GM12878 (cell line): ENCODE data around the gene EFCAB10. TPM values are rescaled to one million over a fixed set of nuclear protein-coding genes. Genes with fewer than 3 reads are reported as not detected.

Source experiments
- ATAC-seq: fragments of 200-7000 bp; cut with Tn5 transposase; 3 replicates; pipeline ENCODE4 v1.9.1; 2020; ENCODE audit warnings: mild to moderate bottlenecking, moderate library complexity
- BruUV-seq: library from RNA; stranded (reverse); fragments of 400-500 nt; replicated peaks from 2 replicates; lab custom pipeline; 2021; lab: Mats Ljungman, UMichigan
- CTCF ChIA-PET: fragments of 300-600 bp; sonication (Branson Sonifier 250); formaldehyde crosslinking; extraction: SDS; loops from one replicate; lab custom pipeline; 2021; ENCODE audit warnings: inconsistent platforms; lab: Yijun Ruan, JAX
- POLR2A ChIA-PET: fragments of 350-600 bp; formaldehyde crosslinking; extraction: SDS; loops from one replicate; lab custom pipeline; 2021; ENCODE audit warnings: inconsistent platforms; lab: Charles Lee
- RAD21 ChIA-PET: fragments of 300-600 bp; sonication (Branson Sonifier 250); formaldehyde crosslinking; loops from one replicate; lab custom pipeline; 2023; ENCODE audit warnings: antibody characterized with exemption; ENCODE audit not compliant: unreplicated experiment; lab: Charles Lee
- SMC1A ChIA-PET: fragments of 300-600 bp; sonication (Branson Sonifier 250); formaldehyde crosslinking; loops from one replicate; lab custom pipeline; 2023; ENCODE audit not compliant: unreplicated experiment, uncharacterized antibody; lab: Charles Lee
- DNase-seq: peaks from one replicate; pipeline ENCODE4 v3.0.0-alpha.2; 2011; ENCODE audit warnings: low read depth, low spot score
- FAIRE-seq: peaks from 3 replicates; lab custom pipeline; 2011; peaks lifted over from hg19 to GRCh38; lab: Jason Lieb, UNC
- H2AFZ ChIP-seq: 2 replicates; pipeline ENCODE4 v1.6.0; 2011; ENCODE audit warnings: low read depth, low read length, control low read depth; ENCODE audit not compliant: control insufficient read depth
- H3K27ac ChIP-seq: 2 replicates; pipeline ENCODE4 v1.5.1; 2011; ENCODE audit warnings: control low read depth; ENCODE audit not compliant: control insufficient read depth, insufficient read depth
- H3K27me3 ChIP-seq, 2 experiments: replicated peaks in 1 of 2; 2 replicates each; pipeline versions ENCODE4 v1.6.0 to v1.6.1; 2011; ENCODE audit warnings: low read length in 1 of 2; ENCODE audit not compliant: control insufficient read depth in 2 of 2, insufficient read depth in 2 of 2
- H3K36me3 ChIP-seq, 2 experiments: 2 replicates each; pipeline ENCODE4 v1.5.1; 2011; ENCODE audit warnings: low read length in 1 of 2; ENCODE audit not compliant: control insufficient read depth in 2 of 2, insufficient read depth in 2 of 2
- H3K4me1 ChIP-seq: 2 replicates; pipeline ENCODE4 v1.6.1; 2011; ENCODE audit warnings: mild to moderate bottlenecking, low read length, moderate library complexity, mixed read lengths; ENCODE audit not compliant: control insufficient read depth, insufficient read depth
- H3K4me2 ChIP-seq: 2 replicates; pipeline ENCODE4 v1.6.0; 2011; ENCODE audit warnings: control low read depth; ENCODE audit not compliant: control insufficient read depth, insufficient read depth
- H3K4me3 ChIP-seq: fragments of 200-600 bp; sonication (generic); 2 replicates; pipeline ENCODE4 v1.5.1; 2016
- H3K79me2 ChIP-seq: 2 replicates; pipeline ENCODE4 v1.6.0; 2011; ENCODE audit warnings: low read length; ENCODE audit not compliant: control insufficient read depth, insufficient read depth
- H3K9ac ChIP-seq: 2 replicates; pipeline ENCODE4 v1.8.0; 2011; ENCODE audit warnings: low read length, control low read depth, mixed read lengths; ENCODE audit not compliant: control insufficient read depth, insufficient read depth
- H3K9me3 ChIP-seq: replicated peaks from 3 replicates; pipeline ENCODE4 v1.5.1; 2011; ENCODE audit warnings: mild to moderate bottlenecking, low read length; ENCODE audit not compliant: control insufficient read depth, insufficient read depth
- H4K20me1 ChIP-seq: 2 replicates; pipeline ENCODE4 v1.6.0; 2011; ENCODE audit not compliant: control insufficient read depth, insufficient read depth
- ATF2 ChIP-seq: IDR thresholded peaks from 2 replicates; pipeline ENCODE4 v1.6.1; 2012; ENCODE audit warnings: low read length, inconsistent platforms
- ETV6 ChIP-seq, 2 experiments: fragments of 450-650 bp in 1 of 2; IDR thresholded peaks in 1 of 2; conservative IDR thresholded peaks in 1 of 2; 2 replicates each; pipeline ENCODE4 v1.6.1; 2014; ENCODE audit warnings: antibody characterized with exemption in 1 of 2, borderline replicate concordance in 1 of 2, low read depth in 1 of 2, mild to moderate bottlenecking in 1 of 2, moderate library complexity in 1 of 2
- JUND ChIP-seq: IDR thresholded peaks from 2 replicates; pipeline ENCODE4 v1.6.1; 2012; ENCODE audit warnings: low read depth, mild to moderate bottlenecking, low read length, improper control_type of control experiment, moderate library complexity
- MYB ChIP-seq: fragments of 150-350 bp; IDR thresholded peaks from 2 replicates; pipeline ENCODE4 v1.6.1; 2014; ENCODE audit warnings: mild to moderate bottlenecking, low read depth, low read length, borderline replicate concordance
- NKRF ChIP-seq: fragments of 450-650 bp; conservative IDR thresholded peaks from 2 replicates; pipeline ENCODE4 v1.6.1; 2017; ENCODE audit warnings: mild to moderate bottlenecking, moderate library complexity
- NR2F1 ChIP-seq: fragments of 450-650 bp; conservative IDR thresholded peaks from 2 replicates; pipeline ENCODE4 v1.6.1; 2017; ENCODE audit warnings: mild to moderate bottlenecking
- POLR2A ChIP-seq: IDR thresholded peaks from 2 replicates; pipeline ENCODE4 v1.6.1; 2011; ENCODE audit warnings: low read depth, mild to moderate bottlenecking, low read length
- POLR2AphosphoS2 ChIP-seq: IDR thresholded peaks from 2 replicates; pipeline ENCODE4 v1.6.1; 2011; ENCODE audit warnings: low read depth, mild to moderate bottlenecking, low read length, improper control_type of control experiment, moderate library complexity
- SIN3A ChIP-seq: IDR thresholded peaks from 2 replicates; pipeline ENCODE4 v1.6.1; 2012; ENCODE audit warnings: low read depth, low read length, improper control_type of control experiment
- TCF12 ChIP-seq: IDR thresholded peaks from 2 replicates; pipeline ENCODE4 v1.6.1; 2011; ENCODE audit warnings: low read depth, mild to moderate bottlenecking, low read length
- TCF3 ChIP-seq: IDR thresholded peaks from 2 replicates; pipeline ENCODE4 v1.6.1; 2012; ENCODE audit warnings: low read depth, mild to moderate bottlenecking, low read length, borderline replicate concordance; ENCODE audit not compliant: insufficient read depth
- ZNF274 ChIP-seq: IDR thresholded peaks from one replicate; pipeline ENCODE4 v1.8.0; 2011; ENCODE audit not compliant: insufficient read length, insufficient read depth
- ZNF687 ChIP-seq: fragments of 450-650 bp; IDR thresholded peaks from 2 replicates; pipeline ENCODE4 v1.6.1; 2017; ENCODE audit warnings: mild to moderate bottlenecking, moderate library complexity
- ZSCAN29 ChIP-seq: fragments of 450-650 bp; IDR thresholded peaks from 2 replicates; pipeline ENCODE4 v1.6.1; 2017; ENCODE audit warnings: mild to moderate bottlenecking, moderate library complexity
- WGBS: methylation state at CpG from one replicate; pipeline ENCODE4 v1.1.6; 2016; ENCODE audit warnings: low lambda C conversion rate; ENCODE audit not compliant: insufficient replicate concordance, insufficient coverage; ENCODE audit errors: missing lambda C conversion rate; 5-methylcytosine and 5-hydroxymethylcytosine counted together
- in situ Hi-C: fragments of 300-500 bp; cut with MboI; formaldehyde crosslinking; loops from 9 replicates; pipeline ENCODE4 v1.14.3; 2018; ENCODE audit warnings: mixed read lengths
- intact Hi-C: fragments of 100-400 bp; cut with micrococcal nuclease; formaldehyde crosslinking; loops from one replicate; pipeline ENCODE4 v1.14.2; 2022; ENCODE audit not compliant: unreplicated experiment
- polyA plus RNA-seq, 11 experiments: library from polyadenylated mRNA; depleted of rRNA in 4 of 11; unstranded in 6 of 11; stranded (reverse) in 5 of 11; fragments of >200 nt; fragmentation: Nextera tagmentation in 4 of 11; fragmentation: Illumina TruSeq in 1 of 11; extraction: Ambion mirVana in 4 of 11; extraction: Trizol in 1 of 11; gene quantifications; 1 replicate in 1 of 11; 2 replicates in 10 of 11; pipeline versions ENCODE4 v1.2.1 to v1.2.3, GENCODE V29; 2011 to 2016; ENCODE audit warnings: inconsistent platforms in 2 of 11, missing spikeins in 2 of 11, low read depth in 1 of 11
- total RNA-seq, 4 experiments: library from RNA; depleted of rRNA in 3 of 4; stranded (reverse); fragments of >200 nt in 3 of 4; fragmentation: Illumina TruSeq in 1 of 4; extraction: Trizol in 1 of 4; gene quantifications; 2 replicates each; pipeline versions ENCODE4 v1.2.1 to v1.2.3, GENCODE V29; 2013 to 2021

EFCAB10 gene
- total and polyA plus RNA-seq, 10 of the 15 experiments (the other 5 are each of a cell fraction or from before 2014, with no cell fraction given), result 0.38 to 1.0 (median 0.54) TPM; not detected in 6

- peak; percentile 80 for FAIRE-seq
- TF ChIP-seq NKRF, result peak; percentile 87
- peak; percentile 84 for TF ChIP-seq POLR2A
- TF ChIP-seq ZNF274, result no peak
- TF ChIP-seq NR2F1, result 0 out of 2 replicates have a peak, but pooled peaks have one; percentile 41
- TF ChIP-seq ZSCAN29, result 0 out of 2 replicates have a peak, but pooled peaks have one; percentile 33
- no peak for TF ChIP-seq ATF2
- TF ChIP-seq SIN3A, result peak; percentile 72; the same call in 1 of the 2 replicates
- TF ChIP-seq ZNF687, result peak; percentile 22; the same call in 1 of the 2 replicates
- no peak for TF ChIP-seq JUND
- TF ChIP-seq TCF12, result peak; percentile 49; the same call in 1 of the 2 replicates
- TF ChIP-seq POLR2AphosphoS2, result 0 out of 2 replicates have a peak, but pooled peaks have one; percentile 54
- 0 out of 2 replicates have a peak, but pooled peaks have one; percentile 26 for TF ChIP-seq TCF3
- no peak for TF ChIP-seq MYB
- no peak for TF ChIP-seq ETV6 (conservative IDR thresholded peaks at IDR 0.05 in 1 of 2, IDR thresholded peaks at IDR 0.05 in 1 of 2; ENCODE audit: borderline replicate concordance in 1 of 2, low read depth in 1 of 2)
Observed at GRCh38 chr7:105521717-105522463, 59.4 kb downstream of the EFCAB10 start, which contains the start of gene PUS7. Gene PUS7, minus strand, starts transcription at chr7:105522271. Its CDS starts 13,759 bp downstream, at chr7:105508512.

More at GRCh38 chr7:105521717-105522463, 59.4 kb downstream of the EFCAB10 start, which contains the start of gene PUS7:
- POLR2A ChIA-PET, result interaction anchor here (0.6 to 2.7 kb wide), 2 partner anchors 10 to 141 kb away, joined by 4 to 8 read pairs; partner anchors contain the start of gene RINT1
- no peak for DNase-seq
- RAD21 ChIA-PET, result no interaction called here
- peaks cover 7% of the 10 kb centered on the region; the same call in 1 of the 2 replicates for H3K4me1 ChIP-seq
- H3K4me2 ChIP-seq, result peak within 1 kb of the TSS; percentile 94
- H4K20me1 ChIP-seq, result no peaks in the 10 kb centered on the region
- H3K27me3 ChIP-seq, result no peaks in the 10 kb centered on the region; a peak in 1 of 4 replicates
- no peaks in the 10 kb centered on the region for H3K9me3 ChIP-seq
- H3K79me2 ChIP-seq, result peaks cover 21% of the 10 kb centered on the region
- in situ Hi-C loops (no loop called here), intact Hi-C loops (loop anchor here (10.0 kb wide), 1 partner anchor 867 kb away; no protein-coding TSS in a partner anchor)
- H3K36me3 ChIP-seq, result no peaks in the 10 kb centered on the region; a peak in 1 of 4 replicates
- ATAC-seq, result peak; percentile 93
- SMC1A ChIA-PET, result interaction anchor here (2.1 kb wide), 1 partner anchor 10 kb away, joined by 9 read pairs; the partner anchor contains the start of gene RINT1
- CTCF ChIA-PET, result interaction anchor here (1.0 to 1.5 kb wide), 2 partner anchors 10 kb away, joined by 4 read pairs; partner anchors contain the start of gene RINT1
- H2AFZ ChIP-seq, result peak within 1 kb of the TSS; percentile 97
- WGBS, result under 1% methylated on average over 61 of the region's 96 CpGs
- peak within 1 kb of the TSS; percentile 46 for H3K27ac ChIP-seq
- H3K4me3 ChIP-seq, result peak within 1 kb of the TSS; percentile 94
- H3K9ac ChIP-seq, result peak within 1 kb of the TSS; percentile 55
- no TSS peak for BruUV-seq
